HG02642 (cell line): ENCODE measurements around the gene PAX2.

Experiments used
- ATAC-seq: cut with Tn5 transposase; IDR thresholded peaks from one replicate; pipeline ENCODE4 v1.9.1; 2021; ENCODE audit warnings: mild to moderate bottlenecking; ENCODE audit not compliant: unreplicated experiment, poor library complexity

The PAX2 gene

GRCh38 chr10:100749309-100750217, 4.2 kb downstream of the PAX2 start:
- no peak for ATAC-seq

- no peak for ATAC-seq
Observed at GRCh38 chr10:100750291-100751210, 5.2 kb downstream of the PAX2 start.

- no peak for ATAC-seq
Observed at GRCh38 chr10:100751211-100751933, 6.0 kb downstream of the PAX2 start.

DNA sequence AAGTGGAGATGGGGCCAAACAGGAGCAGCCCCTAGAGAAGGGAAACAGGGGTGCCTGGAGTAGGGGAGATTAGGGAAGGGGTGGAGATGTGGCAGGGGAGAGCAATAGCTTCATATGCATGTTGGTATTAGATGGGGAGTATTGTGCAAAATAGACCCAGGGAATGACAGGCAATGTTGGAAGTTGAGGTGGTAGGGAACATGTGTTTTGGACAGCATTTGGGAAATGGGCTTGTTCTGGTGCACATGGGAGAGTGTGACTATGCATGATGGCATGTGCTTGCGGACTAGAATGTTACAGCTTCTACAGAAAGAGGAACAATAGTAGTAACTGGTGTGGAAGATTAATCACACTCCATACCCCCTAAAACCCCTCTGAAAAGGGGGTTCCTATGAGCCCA, 10.4 kb downstream of the PAX2 start:
- ATAC-seq, result no peak

- ATAC-seq, result no peak
Observed at GRCh38 chr10:100759331-100759730, 13.9 kb downstream of the PAX2 start.

GRCh38 chr10:100760726-100761125, 15.3 kb downstream of the PAX2 start:
- no peak for ATAC-seq

- ATAC-seq, result no peak
Observed at GRCh38 chr10:100761191-100761590, 15.8 kb downstream of the PAX2 start.

DNA sequence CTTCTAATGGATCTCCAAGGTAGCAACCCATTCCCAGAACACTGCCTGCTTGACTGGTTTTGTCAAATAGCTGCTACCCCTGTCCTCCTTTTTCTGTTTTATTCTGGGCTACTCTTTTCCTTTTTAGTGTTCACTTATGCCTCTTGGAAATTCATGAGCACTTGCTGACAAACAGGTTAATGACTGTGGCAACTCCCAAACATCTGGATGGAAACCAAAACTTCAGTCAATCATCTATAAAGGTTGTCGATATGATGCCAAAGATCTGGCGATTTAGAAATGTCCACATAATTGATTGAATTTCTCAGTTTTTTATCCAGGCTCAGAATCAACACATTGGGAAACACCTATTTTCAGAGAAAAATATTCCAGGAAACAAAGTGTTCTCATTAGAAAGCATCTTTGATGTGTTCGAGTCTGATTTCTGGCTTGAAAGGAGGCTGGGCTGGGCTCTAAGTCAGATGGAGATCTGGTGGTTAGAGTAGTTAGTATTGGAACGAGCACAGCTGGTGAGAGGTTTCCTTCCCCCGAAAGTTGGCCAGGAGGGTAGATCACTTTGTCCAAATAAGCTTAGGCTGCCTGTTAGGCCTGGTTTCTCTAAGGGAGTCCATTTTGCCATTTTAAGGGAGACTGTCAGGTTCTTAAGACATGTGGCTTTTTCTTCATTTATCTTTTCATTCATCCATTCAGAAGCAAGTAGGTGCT, 17.8 kb downstream of the PAX2 start:
- ATAC-seq, result no peak

- ATAC-seq, result no peak
Observed at GRCh38 chr10:100766693-100767421, 21.5 kb downstream of the PAX2 start.

DNA sequence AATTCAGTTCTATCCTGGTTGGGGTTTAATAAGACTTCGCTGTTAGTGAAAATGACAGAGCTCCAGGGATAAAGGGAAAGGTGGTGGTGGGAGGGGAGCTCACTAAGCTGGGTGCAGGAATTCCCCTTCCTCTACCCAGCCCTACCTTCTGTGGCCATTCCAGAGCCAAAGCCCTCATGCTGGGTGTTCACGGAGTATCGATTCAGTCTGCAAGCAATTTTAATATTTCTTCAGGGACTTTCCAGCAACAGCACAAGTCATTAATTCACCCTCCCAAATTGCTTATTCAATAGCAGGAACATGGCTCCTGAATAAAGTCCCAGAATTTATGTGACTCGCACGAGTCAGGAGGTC, 22.0 kb downstream of the PAX2 start:
- no peak for ATAC-seq

DNA sequence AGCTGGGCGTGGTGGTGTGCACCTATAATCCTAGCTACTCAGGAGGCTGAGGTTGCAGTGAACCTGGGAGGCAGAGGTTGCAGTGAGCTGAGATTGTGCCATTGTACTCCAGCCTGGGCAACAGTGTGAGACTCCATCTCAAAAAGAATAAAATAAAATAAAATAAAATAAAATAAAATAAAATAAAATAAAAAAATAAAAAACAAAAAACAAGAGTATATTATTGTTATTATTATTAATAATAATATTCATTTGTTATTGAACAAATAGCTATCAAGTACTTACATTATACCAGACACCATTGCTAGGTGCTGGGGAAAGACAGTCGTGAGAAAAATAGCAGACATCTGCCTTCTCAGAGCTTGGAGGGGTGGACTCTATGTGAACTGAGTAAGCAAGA, 24.1 kb downstream of the PAX2 start:
- no peak for ATAC-seq

- ATAC-seq, result no peak
Observed at GRCh38 chr10:100773646-100774045, 28.3 kb downstream of the PAX2 start.

DNA sequence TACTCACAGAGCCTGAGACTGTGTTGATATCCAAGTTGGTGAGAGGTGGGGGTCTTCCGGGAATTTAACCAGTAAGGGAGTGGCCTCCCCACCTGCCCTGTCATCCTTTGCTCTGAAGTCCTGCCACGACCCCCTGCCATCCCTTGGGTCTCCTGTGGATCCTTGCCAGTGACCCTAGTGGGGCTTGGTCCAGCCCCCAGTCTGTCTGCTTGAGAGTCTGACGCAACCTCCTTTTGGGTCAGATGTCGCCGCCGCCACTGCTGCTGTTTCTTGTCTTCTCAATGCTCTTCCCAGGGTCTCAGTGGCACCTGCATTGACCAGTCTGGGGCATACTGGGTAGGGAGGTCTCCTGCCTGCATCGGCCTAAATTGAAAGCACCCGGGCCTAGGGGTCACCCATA, 28.8 kb downstream of the PAX2 start:
- ATAC-seq, result no peak

GRCh38 chr10:100774876-100775275, 29.5 kb downstream of the PAX2 start:
- no peak for ATAC-seq

GRCh38 chr10:100775386-100775785, 30.0 kb downstream of the PAX2 start:
- ATAC-seq, result no peak

- ATAC-seq, result no peak
Observed at GRCh38 chr10:100775871-100776270, 30.5 kb downstream of the PAX2 start.

DNA sequence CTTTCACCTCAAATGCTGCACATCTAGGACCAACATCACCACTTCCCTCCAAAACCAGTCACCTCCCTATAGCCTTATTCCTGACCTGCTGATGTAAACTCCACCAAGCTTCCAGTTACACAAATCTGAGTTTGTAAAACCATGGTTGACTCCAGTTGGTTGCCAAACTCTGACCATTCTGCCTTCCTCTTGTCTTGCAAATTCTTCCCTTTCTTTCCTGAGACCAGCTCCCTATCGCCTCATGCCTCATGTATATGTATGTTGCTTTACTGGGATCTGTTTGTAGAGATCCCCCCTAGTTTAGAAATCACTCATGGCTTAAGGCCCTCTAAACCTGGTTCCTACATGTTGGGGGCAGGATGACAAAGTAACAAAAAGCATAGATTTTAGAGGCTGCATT, 31.3 kb downstream of the PAX2 start:
- ATAC-seq, result no peak

GRCh38 chr10:100779329-100779728, 33.9 kb downstream of the PAX2 start:
- ATAC-seq, result no peak

GRCh38 chr10:100780324-100780723, 34.9 kb downstream of the PAX2 start:
- ATAC-seq, result no peak
